HL-60 (cell line): Measurements from ENCODE around the gene KLHL40.

ENCODE experiments used
- CTCF ChIP-seq: IDR thresholded peaks from one replicate; pipeline ENCODE4 v1.5.1; 2011; ENCODE audit warnings: low read length, control low read depth, inconsistent platforms; ENCODE audit not compliant: insufficient read depth
- GABPA ChIP-seq: IDR thresholded peaks from 2 replicates; pipeline ENCODE4 v1.6.1; 2012; ENCODE audit warnings: low read depth
- POLR2AphosphoS5 ChIP-seq: IDR thresholded peaks from 2 replicates; pipeline ENCODE4 v1.6.1; 2012; ENCODE audit warnings: low read depth
- REST ChIP-seq: IDR thresholded peaks from 2 replicates; pipeline ENCODE4 v1.6.1; 2012; ENCODE audit warnings: low read depth; ENCODE audit not compliant: insufficient replicate concordance

- TF ChIP-seq CTCF = no peak
- no peak for TF ChIP-seq REST
- no peak for TF ChIP-seq GABPA
- no peak for TF ChIP-seq POLR2AphosphoS5
Measured at GRCh38 chr3:42702982-42703694, 17.8 kb downstream of the KLHL40 start.
